Activated naive CD4-positive, alpha-beta T cell treated with anti-CD3 and anti-CD28 coated beads, Interleukin-2, amount 10 ng/mL, durations not matched to agents 7 days and 5 days (primary cell): Measurements from ENCODE around the gene PRTG.
"Not testable (repeated sequence)": the region's sequence is repeated elsewhere in the genome, so short reads cannot be mapped to it uniquely, and the experiment has no call there.

ENCODE experiments used
- CTCF ChIA-PET: fragments of 350-600 bp; sonication (Branson Sonifier 250); formaldehyde crosslinking; loops from one replicate; lab custom pipeline; 2021; ENCODE audit warnings: antibody characterized with exemption; lab: Charles Lee
- DNase-seq: peaks from one replicate; pipeline ENCODE4 v3.0.0-alpha.2; 2020
- H3K27ac Mint-ChIP-seq: one replicate; pipeline ENCODE4 v1.8.0; 2021; ENCODE audit warnings: mild to moderate bottlenecking, moderate library complexity, mixed read lengths
- H3K27me3 Mint-ChIP-seq: one replicate; pipeline ENCODE4 v1.8.0; 2021; ENCODE audit warnings: mild to moderate bottlenecking, mixed read lengths
- H3K36me3 Mint-ChIP-seq: one replicate; pipeline ENCODE4 v1.8.0; 2021; ENCODE audit warnings: mixed read lengths
- H3K4me1 Mint-ChIP-seq: one replicate; pipeline ENCODE4 v1.8.0; 2021; ENCODE audit warnings: mixed read lengths
- H3K4me3 Mint-ChIP-seq: one replicate; pipeline ENCODE4 v1.8.0; 2021; ENCODE audit warnings: mild to moderate bottlenecking, moderate library complexity, mixed read lengths
- H3K9me3 Mint-ChIP-seq: one replicate; pipeline ENCODE4 v1.8.0; 2021; ENCODE audit warnings: mixed read lengths

Gene PRTG

GRCh38 chr15:55738715-55739114, 4.2 kb downstream of the PRTG start:
- H3K27me3 Mint-ChIP-seq: peaks cover 17% of the 10 kb centered on the region
- no peak overlapping the region for H3K4me3 Mint-ChIP-seq
- peaks cover 2% of the 10 kb centered on the region for H3K4me1 Mint-ChIP-seq
- no peaks in the 10 kb centered on the region for H3K9me3 Mint-ChIP-seq
- H3K36me3 Mint-ChIP-seq: no peaks in the 10 kb centered on the region
- CTCF ChIA-PET: no interaction called here
- H3K27ac Mint-ChIP-seq: no peak overlapping the region
- no peak for DNase-seq

- Mint-ChIP-seq H3K27ac (no peak overlapping the region), H3K27me3 (peaks cover 21% of the 10 kb centered on the region), H3K4me1 (no peaks in the 10 kb centered on the region), H3K36me3 (no peaks in the 10 kb centered on the region), H3K9me3 (no peaks in the 10 kb centered on the region), H3K4me3 (no peak overlapping the region)
- CTCF ChIA-PET: no interaction called here
- no peak for DNase-seq
Measured at GRCh38 chr15:55737373-55737772, 5.6 kb downstream of the PRTG start.

- Mint-ChIP-seq H3K9me3 (no peaks in the 10 kb centered on the region), H3K4me1 (no peaks in the 10 kb centered on the region), H3K27me3 (peaks cover 21% of the 10 kb centered on the region), H3K27ac (no peak overlapping the region), H3K4me3 (no peak overlapping the region), H3K36me3 (no peaks in the 10 kb centered on the region)
- CTCF ChIA-PET: no interaction called here
- DNase-seq: no peak
Measured at GRCh38 chr15:55736756-55737155, 6.2 kb downstream of the PRTG start.

- no peak overlapping the region for H3K27ac Mint-ChIP-seq
- CTCF ChIA-PET: no interaction called here
- H3K4me3 Mint-ChIP-seq: no peak overlapping the region
- H3K4me1 Mint-ChIP-seq: no peaks in the 10 kb centered on the region
- H3K36me3 Mint-ChIP-seq: no peaks in the 10 kb centered on the region
- no peak for DNase-seq
- H3K27me3 Mint-ChIP-seq: peaks cover 21% of the 10 kb centered on the region
- no peaks in the 10 kb centered on the region for H3K9me3 Mint-ChIP-seq
Measured at GRCh38 chr15:55734641-55735040, 8.3 kb downstream of the PRTG start.

- CTCF ChIA-PET, H3K4me1 Mint-ChIP-seq, H3K4me3 Mint-ChIP-seq, H3K27ac Mint-ChIP-seq, H3K36me3 Mint-ChIP-seq, H3K9me3 Mint-ChIP-seq, DNase-seq: not testable (repeated sequence)
- peaks cover 17% of the 10 kb centered on the region for H3K27me3 Mint-ChIP-seq
Measured at GRCh38 chr15:55733461-55733860, 9.5 kb downstream of the PRTG start.

- peaks cover 24% of the 10 kb centered on the region for H3K27me3 Mint-ChIP-seq
- no peak overlapping the region for H3K27ac Mint-ChIP-seq
- DNase-seq: no peak
Measured at GRCh38 chr15:55721554-55722185, 21.3 kb downstream of the PRTG start.

GRCh38 chr15:55715355-55716076, 27.4 kb downstream of the PRTG start:
- no peak for DNase-seq
- CTCF ChIA-PET: no interaction called here
- Mint-ChIP-seq H3K4me1 (no peaks in the 10 kb centered on the region), H3K4me3 (no peak overlapping the region), H3K36me3 (no peaks in the 10 kb centered on the region), H3K9me3 (no peaks in the 10 kb centered on the region), H3K27ac (no peak overlapping the region), H3K27me3 (peaks cover 25% of the 10 kb centered on the region)

More at GRCh38 chr15:55721554-55722185, 21.3 kb downstream of the PRTG start:
- Mint-ChIP-seq H3K36me3 (no peaks in the 10 kb centered on the region), H3K4me1 (no peaks in the 10 kb centered on the region), H3K4me3 (no peak overlapping the region), H3K9me3 (no peaks in the 10 kb centered on the region)
- CTCF ChIA-PET: no interaction called here

GRCh38 chr15:55714064-55714463, 28.9 kb downstream of the PRTG start:
- Mint-ChIP-seq H3K4me1 (no peaks in the 10 kb centered on the region), H3K4me3 (no peak overlapping the region), H3K27ac (no peak overlapping the region), H3K27me3 (peaks cover 20% of the 10 kb centered on the region), H3K36me3 (no peaks in the 10 kb centered on the region), H3K9me3 (no peaks in the 10 kb centered on the region)
- CTCF ChIA-PET: interaction anchor here (0.6 kb wide), 1 partner anchor 62 kb away, joined by 3 read pairs; no protein-coding TSS in a partner anchor
- no peak for DNase-seq

GRCh38 chr15:55712363-55712762, 30.6 kb downstream of the PRTG start:
- Mint-ChIP-seq H3K27me3 (peaks cover 12% of the 10 kb centered on the region), H3K4me1 (no peaks in the 10 kb centered on the region), H3K4me3 (no peak overlapping the region), H3K36me3 (no peaks in the 10 kb centered on the region), H3K27ac (no peak overlapping the region), H3K9me3 (no peaks in the 10 kb centered on the region)
- CTCF ChIA-PET: interaction anchor here (0.6 to 1.2 kb wide), 2 partner anchors 64 to 175 kb away, joined by 3 to 4 read pairs; no protein-coding TSS in a partner anchor
- DNase-seq: no peak

- CTCF ChIA-PET: interaction anchor here (0.8 kb wide), 1 partner anchor 60 kb away, joined by 3 read pairs; no protein-coding TSS in a partner anchor
- Mint-ChIP-seq H3K36me3 (no peaks in the 10 kb centered on the region), H3K4me1 (no peaks in the 10 kb centered on the region)
Measured at GRCh38 chr15:55710286-55710685, 32.7 kb downstream of the PRTG start.

GRCh38 chr15:55709458-55709857, 33.5 kb downstream of the PRTG start:
- no peak overlapping the region for H3K4me3 Mint-ChIP-seq
- H3K27me3 Mint-ChIP-seq: peaks cover 13% of the 10 kb centered on the region
- H3K4me1 Mint-ChIP-seq: no peaks in the 10 kb centered on the region
- no peak overlapping the region for H3K27ac Mint-ChIP-seq
- H3K36me3 Mint-ChIP-seq: no peaks in the 10 kb centered on the region
- CTCF ChIA-PET: no interaction called here
- DNase-seq: no peak
- H3K9me3 Mint-ChIP-seq: no peaks in the 10 kb centered on the region

More at GRCh38 chr15:55710286-55710685, 32.7 kb downstream of the PRTG start:
- Mint-ChIP-seq H3K27ac (no peak overlapping the region), H3K27me3 (peaks cover 14% of the 10 kb centered on the region), H3K9me3 (no peaks in the 10 kb centered on the region), H3K4me3 (no peak overlapping the region)
- DNase-seq: no peak

GRCh38 chr15:55708720-55709119, 34.2 kb downstream of the PRTG start:
- Mint-ChIP-seq H3K4me1 (no peaks in the 10 kb centered on the region), H3K27me3 (peaks cover 8% of the 10 kb centered on the region), H3K27ac (no peak overlapping the region), H3K4me3 (no peak overlapping the region), H3K36me3 (no peaks in the 10 kb centered on the region), H3K9me3 (no peaks in the 10 kb centered on the region)
- no peak for DNase-seq
- CTCF ChIA-PET: no interaction called here

- H3K4me3 Mint-ChIP-seq: no peak overlapping the region
- H3K27ac Mint-ChIP-seq: no peak overlapping the region
- no peaks in the 10 kb centered on the region for H3K9me3 Mint-ChIP-seq
- H3K36me3 Mint-ChIP-seq: no peaks in the 10 kb centered on the region
- H3K27me3 Mint-ChIP-seq: peaks cover 8% of the 10 kb centered on the region
- no peak for DNase-seq
- H3K4me1 Mint-ChIP-seq: no peaks in the 10 kb centered on the region
- CTCF ChIA-PET: no interaction called here
Measured at GRCh38 chr15:55707951-55708350, 35.0 kb downstream of the PRTG start.

GRCh38 chr15:55707518-55707917, 35.4 kb downstream of the PRTG start:
- Mint-ChIP-seq H3K9me3 (no peaks in the 10 kb centered on the region), H3K36me3 (no peaks in the 10 kb centered on the region), H3K4me1 (no peaks in the 10 kb centered on the region), H3K4me3 (no peak overlapping the region), H3K27me3 (peaks cover 8% of the 10 kb centered on the region), H3K27ac (no peak overlapping the region)
- no peak for DNase-seq
- CTCF ChIA-PET: no interaction called here

GRCh38 chr15:55703873-55704301, 39.1 kb downstream of the PRTG start:
- H3K27ac Mint-ChIP-seq: no peak overlapping the region
- peaks cover 4% of the 10 kb centered on the region for H3K27me3 Mint-ChIP-seq
- H3K4me3 Mint-ChIP-seq: no peak overlapping the region
- no peaks in the 10 kb centered on the region for H3K9me3 Mint-ChIP-seq
- no peak for DNase-seq
- CTCF ChIA-PET: interaction anchor here (0.7 kb wide), 1 partner anchor 13 kb away, joined by 4 read pairs; no protein-coding TSS in a partner anchor
- no peaks in the 10 kb centered on the region for H3K36me3 Mint-ChIP-seq
- H3K4me1 Mint-ChIP-seq: no peaks in the 10 kb centered on the region
